CD4-positive, alpha-beta memory T cell (primary cell): ENCODE results near the gene BPIFB1. TPM values are rescaled to one million over a fixed set of nuclear protein-coding genes. Genes with fewer than 3 reads are reported as not detected.

ENCODE experiments used
- CTCF ChIA-PET: fragments of 350-600 bp; sonication (Branson Sonifier 250); formaldehyde crosslinking; loops from one replicate; lab custom pipeline; 2021; ENCODE audit warnings: inconsistent platforms; ENCODE audit not compliant: partially characterized antibody; lab: Charles Lee
- POLR2A ChIA-PET: fragments of 350-600 bp; sonication (Branson Sonifier 250); formaldehyde crosslinking; loops from one replicate; lab custom pipeline; 2021; ENCODE audit not compliant: partially characterized antibody; lab: Charles Lee
- DNase-seq, 5 donors: peaks; one replicate each; pipeline versions ENCODE4 v3.0.0 to v3.0.0-alpha.2; 2020 to 2022; ENCODE audit warnings: mixed read lengths in 1 of 5
- H3K27ac ChIP-seq: one replicate; pipeline ENCODE4 v1.7.0; 2013; ENCODE audit warnings: low read depth, low read length
- H3K27me3 ChIP-seq: 2 replicates; pipeline ENCODE4 v1.7.0; 2013; ENCODE audit warnings: mild to moderate bottlenecking, low read length, moderate library complexity; ENCODE audit not compliant: insufficient read depth
- H3K36me3 ChIP-seq: 2 replicates; pipeline ENCODE4 v1.7.0; 2013; ENCODE audit warnings: mild to moderate bottlenecking, low read length, moderate library complexity; ENCODE audit not compliant: insufficient read depth
- H3K4me1 ChIP-seq: 2 replicates; pipeline ENCODE4 v1.7.0; 2013; ENCODE audit warnings: mild to moderate bottlenecking, low read length, moderate library complexity; ENCODE audit not compliant: insufficient read depth
- H3K4me3 ChIP-seq, 2 donors: one replicate each; pipeline ENCODE4 v1.7.0; 2013; ENCODE audit warnings: low read length in 2 of 2, mild to moderate bottlenecking in 1 of 2
- H3K9me3 ChIP-seq, 2 donors: one replicate each; pipeline ENCODE4 v1.7.0; 2013; ENCODE audit warnings: low read length in 2 of 2, control low read depth in 1 of 2; ENCODE audit not compliant: control insufficient read depth in 1 of 2
- H3K27ac Mint-ChIP-seq, 7 donors: one replicate each; pipeline ENCODE4 v1.8.0; 2020 to 2021; ENCODE audit warnings: mixed read lengths in 7 of 7, mild to moderate bottlenecking in 6 of 7, inconsistent platforms in 3 of 7, moderate library complexity in 3 of 7
- H3K27me3 Mint-ChIP-seq, 2 donors: one replicate each; pipeline ENCODE4 v1.8.0; 2020 to 2021; ENCODE audit warnings: mixed read lengths in 2 of 2
- H3K36me3 Mint-ChIP-seq, 2 donors: one replicate each; pipeline ENCODE4 v1.8.0; 2020 to 2021; ENCODE audit warnings: mixed read lengths in 2 of 2, inconsistent platforms in 1 of 2, mild to moderate bottlenecking in 1 of 2
- H3K4me1 Mint-ChIP-seq, 4 donors: one replicate each; pipeline ENCODE4 v1.8.0; 2020 to 2021; ENCODE audit warnings: mixed read lengths in 4 of 4, mild to moderate bottlenecking in 1 of 4
- H3K4me3 Mint-ChIP-seq, 8 donors: one replicate each; pipeline ENCODE4 v1.8.0; 2020 to 2021; ENCODE audit warnings: mixed read lengths in 8 of 8, mild to moderate bottlenecking in 7 of 8, moderate library complexity in 6 of 8, inconsistent platforms in 3 of 8
- H3K9me3 Mint-ChIP-seq, 8 donors: one replicate each; pipeline ENCODE4 v1.8.0; 2020 to 2021; ENCODE audit warnings: mixed read lengths in 8 of 8, mild to moderate bottlenecking in 5 of 8, inconsistent platforms in 3 of 8, moderate library complexity in 1 of 8
- intact Hi-C: fragments of 100-400 bp; cut with micrococcal nuclease; formaldehyde crosslinking; loops from one replicate; pipeline ENCODE4 v1.15.1; 2023
- polyA plus RNA-seq, 2 donors: library from polyadenylated mRNA; unstranded; fragments of 300-500 nt; fragmentation: Illumina TruSeq; gene quantifications; one replicate each; pipeline ENCODE4 v1.2.3, GENCODE V29; 2021
- total RNA-seq, 2 experiments: library from RNA; stranded (reverse); gene quantifications; one replicate each; pipeline ENCODE4 v1.2.3, GENCODE V29; 2021

The BPIFB1 gene
- total and polyA plus RNA-seq, 4 experiments from 2014 or later: not detected

DNA sequence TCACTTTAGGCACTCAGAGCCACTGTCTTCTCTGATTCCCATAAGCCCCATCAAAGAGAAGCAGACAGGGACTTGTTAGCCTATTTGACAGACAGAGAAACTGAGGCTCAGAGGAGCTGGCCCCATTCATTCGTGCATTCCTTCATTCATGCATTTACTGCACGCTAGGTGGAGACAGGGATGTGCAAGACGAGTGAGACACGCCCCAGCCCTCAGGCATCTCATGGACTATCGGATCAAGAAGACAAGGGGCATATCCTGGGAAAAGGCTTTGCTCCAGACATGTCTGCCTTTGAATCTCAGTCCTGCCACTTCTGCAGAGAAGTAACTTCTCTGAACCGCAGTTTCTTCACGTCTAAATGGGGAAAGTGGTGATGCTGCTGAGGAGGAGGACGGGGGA lies 54.1 kb downstream of the BPIFB1 start:
- POLR2A ChIA-PET: no interaction called here
- Mint-ChIP-seq H3K4me3 (no peak overlapping the region), H3K36me3 (no peaks in the 10 kb centered on the region), H3K4me1 (peaks cover 0 to 3% (median 0%) of the 10 kb centered on the region in 4 donors), H3K27me3 (peaks cover 0 to 4% of the 10 kb centered on the region in 2 donors), H3K9me3 (peaks cover 0 to 3% (median 0%) of the 10 kb centered on the region in 8 donors), H3K27ac (peak overlapping the region in 1 of 7 donors; percentile 25)
- Histone ChIP-seq H3K9me3 (no peaks in the 10 kb centered on the region), H3K4me1 (no peaks in the 10 kb centered on the region), H3K4me3 (no peak overlapping the region), H3K27me3 (no peaks in the 10 kb centered on the region), H3K27ac (no peak overlapping the region), H3K36me3 (no peaks in the 10 kb centered on the region)
- intact Hi-C loops: no loop called here
- DNase-seq: no peak
- CTCF ChIA-PET: no interaction called here

DNA sequence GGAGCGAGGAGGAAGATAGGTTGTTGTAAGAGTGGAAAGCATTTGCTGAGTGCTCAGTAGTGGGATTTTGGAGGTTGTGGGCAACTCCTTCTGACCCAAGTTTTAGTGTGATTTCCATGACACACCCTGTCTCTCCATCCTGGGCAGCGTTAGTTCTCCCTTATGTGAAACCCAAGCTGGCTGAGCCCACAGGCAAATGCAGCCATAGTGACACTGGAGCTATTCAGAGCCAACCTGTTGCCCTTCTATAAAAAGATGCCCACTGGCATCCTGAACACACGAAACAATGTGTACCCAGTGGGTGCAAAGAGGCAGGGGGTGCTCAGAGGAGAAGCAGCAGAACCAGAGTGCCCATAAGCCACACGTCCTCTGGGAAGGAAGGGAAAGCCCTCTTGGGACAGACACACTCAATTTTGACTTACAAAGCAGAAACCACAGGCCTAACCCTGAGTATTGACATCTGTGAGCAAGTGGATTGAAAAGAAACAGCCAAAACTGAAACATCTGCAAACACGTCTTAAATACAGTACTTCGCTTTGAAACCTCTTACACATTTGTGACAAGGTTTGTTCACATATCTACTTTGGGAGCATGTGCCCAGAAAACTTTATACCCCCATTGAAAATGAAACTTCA lies 54.6 kb downstream of the BPIFB1 start:
- H3K27me3 ChIP-seq: no peaks in the 10 kb centered on the region

DNA sequence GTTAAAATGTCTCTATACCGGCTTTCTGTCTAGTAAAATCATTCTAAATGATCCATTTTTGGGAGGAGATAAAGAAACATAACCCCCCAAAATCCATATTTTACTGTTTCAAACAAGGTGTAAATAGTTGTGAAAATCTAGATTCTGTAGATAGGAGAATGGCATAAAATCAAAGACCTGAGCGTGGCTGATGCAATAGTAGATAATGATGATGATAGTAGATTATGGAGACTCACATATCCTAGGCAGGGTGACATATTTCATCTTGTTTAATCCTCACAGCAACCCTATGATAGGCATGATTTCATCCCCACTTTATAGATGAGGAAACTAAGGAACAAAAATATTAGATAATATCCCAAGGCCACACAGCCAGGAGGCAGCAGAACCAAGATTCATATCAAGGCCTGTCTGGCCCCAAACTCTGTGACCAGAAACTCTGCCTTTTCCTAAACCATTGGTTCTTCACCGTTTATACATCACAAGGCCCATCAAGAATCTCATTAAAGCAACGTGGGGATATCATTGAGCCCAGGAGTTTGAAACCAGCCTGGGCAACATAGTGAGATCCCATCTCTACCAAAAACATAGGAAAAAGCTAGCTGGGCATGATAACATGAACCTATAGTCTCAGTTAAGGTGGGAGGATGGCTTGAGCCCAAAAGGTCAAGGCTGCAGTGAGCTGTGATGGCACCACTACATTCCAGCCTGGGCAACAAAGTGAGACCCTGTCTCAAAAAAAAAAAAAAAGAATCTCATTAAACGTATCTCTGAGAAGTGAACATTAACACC lies 55.6 kb downstream of the BPIFB1 start:
- Histone ChIP-seq H3K9me3 (no peaks in the 10 kb centered on the region), H3K4me3 (no peak overlapping the region), H3K27me3 (no peaks in the 10 kb centered on the region), H3K4me1 (no peaks in the 10 kb centered on the region), H3K27ac (no peak overlapping the region), H3K36me3 (no peaks in the 10 kb centered on the region)
- peaks cover 0 to 3% (median 0%) of the 10 kb centered on the region in 4 donors for H3K4me1 Mint-ChIP-seq
- peaks cover 0 to 2% of the 10 kb centered on the region in 2 donors for H3K27me3 Mint-ChIP-seq
- intact Hi-C loops: no loop called here
- POLR2A ChIA-PET: no interaction called here
- no peaks in the 10 kb centered on the region for H3K36me3 Mint-ChIP-seq
- no peak for DNase-seq
- peaks cover 0 to 3% (median 0%) of the 10 kb centered on the region in 8 donors for H3K9me3 Mint-ChIP-seq
- CTCF ChIA-PET: no interaction called here
- no peak overlapping the region for H3K27ac Mint-ChIP-seq
- H3K4me3 Mint-ChIP-seq: no peak overlapping the region

More for the DNA sequence above, 54.6 kb downstream of the BPIFB1 start:
- no peak for DNase-seq
- ChIA-PET POLR2A (no interaction called here), CTCF (no interaction called here)
- intact Hi-C loops: no loop called here
- H3K27ac ChIP-seq: no peak overlapping the region
- Mint-ChIP-seq H3K27ac (no peak overlapping the region), H3K36me3 (no peaks in the 10 kb centered on the region), H3K27me3 (peaks cover 0 to 3% of the 10 kb centered on the region in 2 donors), H3K9me3 (peaks cover 0 to 3% (median 0%) of the 10 kb centered on the region in 8 donors), H3K4me1 (peaks cover 0 to 3% (median 0%) of the 10 kb centered on the region in 4 donors), H3K4me3 (no peak overlapping the region)
- no peaks in the 10 kb centered on the region for H3K36me3 ChIP-seq
- no peaks in the 10 kb centered on the region for H3K4me1 ChIP-seq
- H3K4me3 ChIP-seq: no peak overlapping the region
- H3K9me3 ChIP-seq: no peaks in the 10 kb centered on the region

DNA sequence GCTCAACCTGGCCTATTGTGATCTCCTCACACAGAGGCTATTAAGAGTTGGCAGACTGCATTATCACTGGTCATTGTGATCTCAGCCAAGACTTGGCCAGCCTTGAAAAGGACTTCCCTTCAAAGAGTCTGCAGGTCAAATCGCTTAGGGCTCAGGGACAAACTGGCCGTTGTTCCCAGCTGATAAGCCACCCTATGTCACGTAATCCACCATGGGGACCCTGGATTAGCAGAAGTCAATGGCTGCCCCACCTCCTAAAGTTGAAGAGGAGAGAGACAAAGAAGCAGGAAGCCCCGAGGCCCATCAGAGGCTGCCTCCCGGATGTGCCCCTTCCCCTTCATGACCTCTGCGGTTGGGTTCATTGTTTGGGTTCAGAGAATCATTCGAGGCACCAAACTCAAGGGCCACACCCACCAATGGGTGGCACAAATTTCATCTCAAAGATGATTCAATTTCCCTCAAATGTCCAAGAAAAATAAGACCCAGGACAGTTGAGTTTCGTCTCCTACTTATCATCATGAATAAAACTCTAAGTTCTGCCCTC lies 56.6 kb downstream of the BPIFB1 start:
- Mint-ChIP-seq H3K27ac (no peak overlapping the region), H3K9me3 (no peaks in the 10 kb centered on the region), H3K4me3 (no peak overlapping the region), H3K27me3 (peaks cover 0 to 2% of the 10 kb centered on the region in 2 donors), H3K36me3 (no peaks in the 10 kb centered on the region), H3K4me1 (peaks cover 0 to 3% (median 0%) of the 10 kb centered on the region in 4 donors)
- no peak for DNase-seq
- Histone ChIP-seq H3K27ac (no peak overlapping the region), H3K4me1 (no peaks in the 10 kb centered on the region), H3K9me3 (no peaks in the 10 kb centered on the region), H3K4me3 (no peak overlapping the region), H3K36me3 (no peaks in the 10 kb centered on the region), H3K27me3 (no peaks in the 10 kb centered on the region)
- ChIA-PET CTCF (no interaction called here), POLR2A (no interaction called here)
- intact Hi-C loops: no loop called here

DNA sequence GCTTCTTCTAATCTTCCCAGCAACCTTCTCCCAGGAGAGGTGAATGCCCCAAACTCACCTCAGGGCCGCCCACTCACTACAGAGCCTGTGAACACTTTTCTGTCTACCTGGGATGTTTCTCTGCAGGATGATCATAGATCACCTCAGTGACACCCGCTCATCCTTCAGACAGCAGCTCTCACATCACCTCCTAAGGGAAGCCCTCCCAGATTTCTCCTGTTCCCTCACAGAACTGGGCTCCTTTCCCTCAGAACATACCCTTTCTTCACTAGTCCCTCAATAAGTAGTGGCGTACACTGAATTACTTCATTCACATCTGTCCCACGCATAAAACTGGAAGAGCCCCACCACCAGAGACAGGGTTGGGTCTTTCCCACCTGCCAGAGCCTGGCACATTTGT lies 60.5 kb downstream of the BPIFB1 start:
- ChIA-PET CTCF (no interaction called here), POLR2A (no interaction called here)
- H3K27ac ChIP-seq: no peak overlapping the region
- H3K4me3 Mint-ChIP-seq: no peak overlapping the region
- intact Hi-C loops: no loop called here
- H3K27me3 ChIP-seq: no peaks in the 10 kb centered on the region
- H3K9me3 ChIP-seq: no peaks in the 10 kb centered on the region
- H3K4me3 ChIP-seq: no peak overlapping the region
- no peaks in the 10 kb centered on the region for H3K36me3 ChIP-seq
- DNase-seq: no peak
- no peaks in the 10 kb centered on the region for H3K4me1 ChIP-seq
- no peaks in the 10 kb centered on the region for H3K4me1 Mint-ChIP-seq
- H3K27me3 Mint-ChIP-seq: no peaks in the 10 kb centered on the region
- H3K36me3 Mint-ChIP-seq: no peaks in the 10 kb centered on the region
- peaks cover 0 to 2% (median 0%) of the 10 kb centered on the region in 8 donors for H3K9me3 Mint-ChIP-seq
- no peak overlapping the region for H3K27ac Mint-ChIP-seq

DNA sequence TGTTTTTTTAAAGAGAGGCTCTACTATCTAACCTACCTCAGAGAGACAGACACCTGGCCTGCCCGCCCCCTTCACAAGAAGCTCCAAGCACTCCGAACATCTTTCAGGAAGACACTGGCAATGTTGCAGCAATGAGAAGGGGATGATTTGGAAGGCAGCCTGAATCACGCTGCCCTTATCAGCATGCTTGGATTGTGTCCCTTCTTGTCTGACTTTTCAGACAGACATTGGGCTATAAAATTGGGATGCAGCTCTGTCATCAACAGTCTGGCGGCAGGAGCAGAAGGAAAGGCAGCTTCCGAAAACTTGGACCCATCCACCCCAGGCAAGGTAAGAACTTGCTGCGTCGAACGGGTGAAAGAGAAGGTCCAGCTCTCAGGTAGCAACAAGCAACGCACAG lies 62.3 kb downstream of the BPIFB1 start:
- Histone ChIP-seq H3K36me3 (no peaks in the 10 kb centered on the region), H3K27ac (no peak overlapping the region), H3K9me3 (no peaks in the 10 kb centered on the region), H3K4me1 (no peaks in the 10 kb centered on the region), H3K4me3 (no peak overlapping the region), H3K27me3 (no peaks in the 10 kb centered on the region)
- peaks cover 3 to 5% (median 5%) of the 10 kb centered on the region in 4 donors for H3K4me1 Mint-ChIP-seq
- no peak overlapping the region for H3K4me3 Mint-ChIP-seq
- peaks cover 4 to 12% of the 10 kb centered on the region in 2 donors for H3K36me3 Mint-ChIP-seq
- no peaks in the 10 kb centered on the region for H3K27me3 Mint-ChIP-seq
- no peak for DNase-seq
- intact Hi-C loops: no loop called here
- peak overlapping the region in 2 of 7 donors; percentile 13 to 51 for H3K27ac Mint-ChIP-seq
- ChIA-PET CTCF (no interaction called here), POLR2A (no interaction called here)
- peaks cover 0 to 2% (median 0%) of the 10 kb centered on the region in 8 donors for H3K9me3 Mint-ChIP-seq

DNA sequence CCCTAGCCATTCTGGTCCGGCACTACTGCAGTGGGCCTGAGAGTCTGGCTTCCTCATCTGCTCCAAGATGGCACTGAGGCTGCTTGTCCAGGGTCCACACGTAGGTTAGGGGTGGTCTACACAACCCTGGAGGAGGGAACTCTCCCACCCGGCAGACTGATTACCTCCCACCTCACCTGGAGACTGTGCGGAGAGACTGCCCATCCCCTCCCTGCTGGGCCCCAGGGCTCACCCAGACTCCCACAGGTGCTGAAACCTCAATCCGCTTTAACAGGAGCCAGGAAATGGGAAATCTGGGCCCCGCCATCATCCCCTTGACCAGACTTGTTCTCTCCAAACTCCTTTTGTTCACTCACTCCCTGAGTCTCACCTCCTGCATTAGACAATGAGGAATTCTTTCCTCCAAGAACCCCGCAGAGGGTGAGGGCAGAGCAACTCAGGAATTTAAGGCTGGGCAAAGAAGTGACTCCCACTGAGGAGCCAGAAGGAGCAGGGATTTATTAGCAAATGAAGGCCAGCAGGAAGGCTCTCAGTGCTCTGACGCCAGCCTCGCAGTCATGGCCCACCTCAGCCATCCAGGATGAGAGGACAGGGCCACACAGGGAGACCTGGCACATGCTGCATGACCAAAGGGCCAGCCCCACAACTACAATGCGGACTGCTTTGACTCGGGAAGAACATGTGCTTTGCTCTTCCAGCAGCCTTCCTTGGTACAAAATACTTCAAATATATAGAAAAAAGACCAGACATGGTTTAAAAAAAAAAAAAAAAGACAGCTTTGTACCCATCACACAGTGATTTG lies 65.3 kb downstream of the BPIFB1 start:
- CTCF ChIA-PET: no interaction called here
- Mint-ChIP-seq H3K36me3 (peaks cover 11 to 21% of the 10 kb centered on the region in 2 donors), H3K27me3 (no peaks in the 10 kb centered on the region)

More for the DNA sequence above, 65.3 kb downstream of the BPIFB1 start:
- DNase-seq: no peak
- H3K27ac ChIP-seq: no peak overlapping the region
- no peaks in the 10 kb centered on the region for H3K27me3 ChIP-seq
- Mint-ChIP-seq H3K4me3 (no peak overlapping the region), H3K9me3 (peaks cover 0 to 2% (median 0%) of the 10 kb centered on the region in 8 donors), H3K4me1 (peaks cover 7 to 11% (median 9%) of the 10 kb centered on the region in 4 donors), H3K27ac (no peak overlapping the region)
- H3K9me3 ChIP-seq: no peaks in the 10 kb centered on the region
- peaks cover 7% of the 10 kb centered on the region for H3K4me1 ChIP-seq
- no peaks in the 10 kb centered on the region for H3K36me3 ChIP-seq
- no peak overlapping the region for H3K4me3 ChIP-seq
- POLR2A ChIA-PET: no interaction called here
- intact Hi-C loops: no loop called here
